Keratinocyte (primary cell): ENCODE measurements around the gene RNF121. TPM values are rescaled to one million over a fixed set of nuclear protein-coding genes. Genes with fewer than 3 reads are reported as not detected.
"Not testable (repeated sequence)": the region's sequence is repeated elsewhere in the genome, so short reads cannot be mapped to it uniquely, and the experiment has no call there.

Source experiments
- DNase-seq: peaks from one replicate; pipeline ENCODE4 v3.0.0-alpha.2; 2011; ENCODE audit warnings: low read depth, missing footprints, low spot score
- FAIRE-seq: peaks from 2 replicates; lab custom pipeline; 2011; peaks lifted over from hg19 to GRCh38; lab: Jason Lieb, UNC
- H2AFZ ChIP-seq: 2 replicates; pipeline ENCODE4 v1.6.0; 2012; ENCODE audit warnings: low read length, control low read depth, inconsistent platforms; ENCODE audit not compliant: control insufficient read depth
- H3K27ac ChIP-seq: 2 replicates; pipeline ENCODE4 v1.5.1; 2011; ENCODE audit warnings: low read length; ENCODE audit not compliant: control insufficient read depth, insufficient read depth
- H3K27me3 ChIP-seq: 3 replicates; pipeline ENCODE4 v1.6.0; 2011; ENCODE audit warnings: low read length; ENCODE audit not compliant: control insufficient read depth, insufficient read depth; ENCODE audit errors: extremely low read depth
- H3K36me3 ChIP-seq, 2 experiments: 2 replicates in 1 of 2; 3 replicates in 1 of 2; pipeline ENCODE4 v1.5.1; 2011; ENCODE audit warnings: low read length in 2 of 2, mild to moderate bottlenecking in 1 of 2; ENCODE audit not compliant: control insufficient read depth in 2 of 2, insufficient read depth in 2 of 2; ENCODE audit errors: extremely low read depth in 1 of 2
- H3K4me1 ChIP-seq: 3 replicates; pipeline ENCODE4 v1.5.1; 2011; ENCODE audit warnings: low read length; ENCODE audit not compliant: control insufficient read depth, insufficient read depth; ENCODE audit errors: extremely low read depth
- H3K4me2 ChIP-seq: 3 replicates; pipeline ENCODE4 v1.6.0; 2011; ENCODE audit warnings: low read depth, low read length; ENCODE audit not compliant: control insufficient read depth, insufficient read depth; ENCODE audit errors: extremely low read depth
- H3K4me3 ChIP-seq, 3 experiments: fragments of 200-600 bp in 1 of 3; sonication (generic) in 1 of 3; 2 replicates in 2 of 3; 3 replicates in 1 of 3; pipeline ENCODE4 v1.5.1; 2011 to 2016; ENCODE audit warnings: low read length in 3 of 3, mild to moderate bottlenecking in 3 of 3, control low read depth in 2 of 3, inconsistent platforms in 1 of 3, low read depth in 1 of 3, mixed read lengths in 1 of 3, mixed run types in 1 of 3, moderate library complexity in 1 of 3; ENCODE audit not compliant: control insufficient read depth in 2 of 3, insufficient read depth in 2 of 3; ENCODE audit errors: extremely low read depth in 1 of 3
- H3K79me2 ChIP-seq: 2 replicates; pipeline ENCODE4 v1.6.0; 2012; ENCODE audit warnings: low read length; ENCODE audit not compliant: control insufficient read depth, insufficient read depth
- H3K9ac ChIP-seq: 3 replicates; pipeline ENCODE4 v1.6.0; 2011; ENCODE audit warnings: low read length; ENCODE audit not compliant: control insufficient read depth, insufficient read depth; ENCODE audit errors: extremely low read depth
- H3K9me1 ChIP-seq: 3 replicates; pipeline ENCODE4 v1.6.0; 2011; ENCODE audit warnings: low read length; ENCODE audit not compliant: control insufficient read depth, insufficient read depth; ENCODE audit errors: extremely low read depth
- H3K9me3 ChIP-seq: 2 replicates; pipeline ENCODE4 v1.5.1; 2012; ENCODE audit warnings: low read depth, low read length; ENCODE audit not compliant: control insufficient read depth
- H4K20me1 ChIP-seq: 3 replicates; pipeline ENCODE4 v1.6.0; 2011; ENCODE audit warnings: low read length; ENCODE audit not compliant: control insufficient read depth, insufficient read depth; ENCODE audit errors: extremely low read depth
- dilution Hi-C: fragments of 300-500 bp; cut with MboI; formaldehyde crosslinking; loops from one replicate; pipeline ENCODE4 v1.7.0; 2020; ENCODE audit warnings: low sequenced_read_pairs; ENCODE audit not compliant: extremely low pct_ligation_motif_present
- polyA plus RNA-seq, 5 experiments: library from polyadenylated mRNA; depleted of rRNA in 3 of 5; stranded (reverse) in 3 of 5; stranded (forward) in 1 of 5; unstranded in 1 of 5; fragments of >200 nt; gene quantifications; 1 replicate in 1 of 5; 2 replicates in 3 of 5; 3 replicates in 1 of 5; pipeline versions ENCODE4 v1.2.1 to v1.2.3, GENCODE V29; 2011 to 2012; ENCODE audit warnings: missing spikeins in 2 of 5, low read depth in 1 of 5, low replicate concordance in 1 of 5
- TF ChIP-seq, protein P1 (sequence below), 3 experiments: IDR thresholded peaks in 1 of 3; conservative IDR thresholded peaks in 1 of 3; optimal IDR thresholded peaks in 1 of 3; 2 replicates in 2 of 3; 3 replicates in 1 of 3; pipeline versions ENCODE3 to v1.5.1; 2011; ENCODE audit warnings: low read length in 3 of 3, mild to moderate bottlenecking in 3 of 3, moderate library complexity in 2 of 3, control low read depth in 1 of 3, inconsistent platforms in 1 of 3; ENCODE audit not compliant: insufficient read depth in 2 of 3; ENCODE audit errors: extremely low read depth in 1 of 3

RNF121 gene
- polyA plus RNA-seq, 1 donor (not counting 4 experiments of a cell fraction or from before 2014, with no cell fraction given), result 46.4 TPM

DNA sequence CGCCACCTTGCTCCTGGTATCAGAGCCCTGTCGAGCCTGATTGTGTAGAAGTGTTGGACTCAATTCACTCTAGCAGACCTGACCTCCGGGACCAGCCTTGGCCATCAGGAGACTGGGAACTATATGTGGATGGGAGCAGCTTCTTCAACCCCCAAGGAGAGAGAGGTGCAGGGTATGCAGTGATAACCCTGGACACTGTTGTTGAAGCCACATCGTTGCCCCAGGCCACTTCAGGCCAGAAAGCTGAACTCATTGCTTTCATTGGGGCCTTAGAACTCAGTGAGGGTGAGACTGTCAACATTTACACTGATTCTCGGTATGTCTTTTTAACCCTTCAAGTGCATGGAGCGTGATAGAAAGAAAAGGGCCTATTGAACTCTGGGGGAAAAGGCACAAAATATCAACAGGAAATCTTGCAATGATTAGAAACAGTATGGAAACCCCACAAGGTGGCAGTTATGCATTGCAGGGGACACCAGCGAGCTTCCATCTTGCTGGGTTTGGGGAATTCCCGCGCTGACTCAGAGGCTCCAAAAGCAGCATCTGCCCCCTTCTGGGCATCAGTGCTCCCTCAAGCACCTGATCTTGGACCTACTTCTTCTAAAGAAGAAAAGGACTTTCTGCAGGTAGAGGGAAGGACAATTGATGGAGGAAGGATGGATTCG lies 17.4 kb upstream of the RNF121 start:
- H3K36me3 ChIP-seq, H3K27me3 ChIP-seq, FAIRE-seq, H3K4me2 ChIP-seq, H4K20me1 ChIP-seq, dilution Hi-C loops, H3K4me3 ChIP-seq, H3K79me2 ChIP-seq, H3K27ac ChIP-seq, H2AFZ ChIP-seq, H3K9ac ChIP-seq, DNase-seq, H3K9me1 ChIP-seq, H3K4me1 ChIP-seq, H3K9me3 ChIP-seq: not testable (repeated sequence)
- TF ChIP-seq, protein P1, sequence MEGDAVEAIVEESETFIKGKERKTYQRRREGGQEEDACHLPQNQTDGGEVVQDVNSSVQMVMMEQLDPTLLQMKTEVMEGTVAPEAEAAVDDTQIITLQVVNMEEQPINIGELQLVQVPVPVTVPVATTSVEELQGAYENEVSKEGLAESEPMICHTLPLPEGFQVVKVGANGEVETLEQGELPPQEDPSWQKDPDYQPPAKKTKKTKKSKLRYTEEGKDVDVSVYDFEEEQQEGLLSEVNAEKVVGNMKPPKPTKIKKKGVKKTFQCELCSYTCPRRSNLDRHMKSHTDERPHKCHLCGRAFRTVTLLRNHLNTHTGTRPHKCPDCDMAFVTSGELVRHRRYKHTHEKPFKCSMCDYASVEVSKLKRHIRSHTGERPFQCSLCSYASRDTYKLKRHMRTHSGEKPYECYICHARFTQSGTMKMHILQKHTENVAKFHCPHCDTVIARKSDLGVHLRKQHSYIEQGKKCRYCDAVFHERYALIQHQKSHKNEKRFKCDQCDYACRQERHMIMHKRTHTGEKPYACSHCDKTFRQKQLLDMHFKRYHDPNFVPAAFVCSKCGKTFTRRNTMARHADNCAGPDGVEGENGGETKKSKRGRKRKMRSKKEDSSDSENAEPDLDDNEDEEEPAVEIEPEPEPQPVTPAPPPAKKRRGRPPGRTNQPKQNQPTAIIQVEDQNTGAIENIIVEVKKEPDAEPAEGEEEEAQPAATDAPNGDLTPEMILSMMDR (optimal IDR thresholded peaks at IDR 0.05 in 1 of 3, IDR thresholded peaks at IDR 0.05 in 1 of 3, conservative IDR thresholded peaks at IDR 0.05 in 1 of 3; ENCODE audit: extremely low read depth in 1 of 3, insufficient read depth in 2 of 3, low read length in 3 of 3), result peak in 1 of 3 experiments; percentile 29

- H3K9me1 ChIP-seq, H3K79me2 ChIP-seq, H3K36me3 ChIP-seq, DNase-seq, H3K4me1 ChIP-seq, H3K4me3 ChIP-seq, dilution Hi-C loops, H2AFZ ChIP-seq, H4K20me1 ChIP-seq, FAIRE-seq, H3K9ac ChIP-seq, H3K4me2 ChIP-seq, H3K27ac ChIP-seq, H3K9me3 ChIP-seq, H3K27me3 ChIP-seq: not testable (repeated sequence)
These were observed 16.9 kb upstream of the RNF121 start for GRCh38 chr11:71911986-71912340.
